HG03139 (cell line): ENCODE measurements around the gene TMEM242.
A peak's percentile ranks its signal among the peaks of the same experiment; 100 is the strongest.
"Not testable (repeated sequence)": the region's sequence is repeated elsewhere in the genome, so short reads cannot be mapped to it uniquely, and the experiment has no call there.

ENCODE experiments used
- ATAC-seq: cut with Tn5 transposase; IDR thresholded peaks from one replicate; pipeline ENCODE4 v1.9.1; 2021; ENCODE audit not compliant: unreplicated experiment

The TMEM242 gene

DNA sequence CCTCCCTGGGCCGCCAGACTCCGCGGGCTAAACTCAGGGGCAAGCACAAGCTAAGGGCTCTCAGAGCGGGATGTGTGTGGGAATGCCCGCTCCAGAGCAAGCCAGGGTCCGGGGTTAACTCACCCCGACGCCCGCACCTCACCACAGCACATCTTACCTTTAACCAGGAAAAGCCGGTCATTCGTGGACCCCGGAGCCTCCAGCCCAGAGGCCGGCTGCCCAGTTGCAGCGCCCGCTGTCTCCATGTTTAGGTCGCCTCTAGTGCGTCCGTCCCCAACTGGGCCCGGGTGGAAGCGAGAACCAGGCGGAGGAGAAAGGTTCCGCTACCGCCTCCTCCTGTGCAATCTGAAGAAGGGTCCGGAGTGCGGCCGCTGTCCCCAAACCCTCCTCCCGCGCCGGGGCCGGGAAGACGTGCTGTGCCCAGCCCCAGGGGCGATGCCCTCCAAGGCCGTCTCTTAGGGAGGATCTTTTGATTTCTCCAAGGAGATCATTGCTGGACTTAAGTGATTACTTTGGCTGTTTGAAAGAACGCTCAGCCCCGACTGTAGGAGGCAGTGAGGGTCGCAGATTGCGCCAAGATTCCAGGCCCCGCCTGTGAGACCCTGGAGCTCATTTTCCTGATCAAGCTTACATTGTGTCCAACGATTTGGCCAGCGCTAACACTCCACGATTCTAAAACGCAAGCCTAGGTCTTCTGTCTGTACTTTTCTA is at the start of gene TMEM242:
TSS of gene TMEM242 (minus strand) at position 265 of the 711 bp plus-strand sequence. CDS start at position 245, 20 bp downstream.
- ATAC-seq, result peak; percentile 84

DNA sequence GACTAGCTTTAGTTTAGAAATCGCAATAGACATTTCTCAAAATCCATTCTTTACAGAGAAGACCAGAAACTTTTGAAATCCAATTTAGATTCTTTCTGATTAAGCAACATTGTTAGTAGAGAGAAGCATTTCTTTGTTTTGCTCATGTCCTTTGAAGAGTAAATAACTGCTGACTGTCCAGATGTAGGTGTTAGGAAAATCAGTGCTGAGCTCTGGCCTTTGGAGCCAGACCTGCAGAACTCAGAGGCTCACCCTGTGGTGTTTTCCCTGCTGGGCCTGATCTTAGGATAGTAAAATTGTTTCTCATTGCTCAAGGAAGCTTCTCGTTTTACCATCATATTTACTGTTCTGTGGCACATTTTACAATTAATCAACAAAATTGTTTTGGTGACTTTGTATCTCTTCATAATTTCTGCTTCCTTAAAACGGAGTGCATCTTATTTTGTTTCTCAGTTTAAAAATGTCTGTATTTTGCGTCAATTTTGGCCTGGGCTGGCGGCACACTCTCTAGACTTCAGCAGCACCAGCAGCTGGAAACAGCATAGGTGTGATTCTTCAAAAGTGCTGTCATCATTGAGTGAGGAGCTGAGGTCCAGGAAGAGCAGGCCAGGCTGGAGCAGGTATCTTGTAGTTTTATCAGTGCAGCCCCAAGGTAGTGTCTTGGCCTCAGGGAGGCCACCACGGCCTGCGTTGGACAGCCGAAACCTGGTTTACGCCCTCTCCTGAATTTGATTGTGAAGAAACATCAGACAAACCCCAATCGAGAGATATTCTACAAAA is 49.4 kb upstream of the TMEM242 start:
- ATAC-seq, result no peak

DNA sequence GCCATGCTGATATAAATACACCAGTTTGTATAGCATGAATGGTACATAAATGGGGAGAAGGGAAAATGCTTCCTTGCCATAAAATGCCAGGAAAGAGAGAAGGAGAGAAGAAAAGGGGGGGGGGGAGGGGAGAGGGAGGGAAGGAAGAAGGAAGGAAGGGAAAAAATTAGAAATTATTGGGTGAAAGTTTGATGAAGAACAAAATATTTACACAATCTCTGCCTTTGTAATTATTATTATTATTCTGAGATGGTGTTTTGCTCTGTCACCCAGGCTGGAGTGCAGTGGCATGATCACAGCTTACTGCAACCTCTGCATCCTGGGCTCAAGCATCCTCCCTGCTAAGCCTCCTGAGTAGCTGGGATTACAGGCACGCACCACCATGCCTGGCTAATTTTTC is 47.4 kb upstream of the TMEM242 start:
- no peak for ATAC-seq

DNA sequence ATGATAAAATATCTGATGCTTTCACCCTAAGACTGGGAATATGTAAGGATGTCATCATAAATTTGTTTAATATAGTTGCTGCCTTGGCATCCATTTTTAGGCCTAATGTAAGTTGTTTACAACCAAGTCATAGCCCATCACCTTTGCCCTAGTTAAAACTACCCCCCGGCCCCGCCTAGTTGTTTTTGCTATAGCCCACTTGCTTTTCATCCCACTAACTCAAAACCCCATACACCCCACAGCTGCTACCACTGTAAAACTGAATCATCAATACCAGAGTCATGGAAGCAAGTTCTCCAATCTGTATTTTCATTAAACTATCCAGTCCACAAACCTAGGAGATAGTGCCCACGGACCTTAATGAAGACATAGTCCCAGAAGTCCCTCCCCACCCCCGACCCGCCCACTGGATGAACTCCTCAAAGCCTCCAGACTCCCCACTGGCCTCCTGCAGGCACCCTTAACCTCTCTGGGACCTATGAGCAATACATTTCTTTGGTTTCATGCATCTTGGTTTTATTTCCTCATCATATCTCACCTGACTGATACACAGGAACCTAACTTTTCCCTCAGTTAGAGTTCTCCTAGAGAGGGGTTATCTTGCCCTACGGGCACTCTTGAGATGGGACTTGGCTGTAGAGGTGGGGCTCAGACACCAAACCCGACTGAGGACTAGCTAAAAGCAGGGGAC is 45.2 kb upstream of the TMEM242 start:
- ATAC-seq, result no peak

DNA sequence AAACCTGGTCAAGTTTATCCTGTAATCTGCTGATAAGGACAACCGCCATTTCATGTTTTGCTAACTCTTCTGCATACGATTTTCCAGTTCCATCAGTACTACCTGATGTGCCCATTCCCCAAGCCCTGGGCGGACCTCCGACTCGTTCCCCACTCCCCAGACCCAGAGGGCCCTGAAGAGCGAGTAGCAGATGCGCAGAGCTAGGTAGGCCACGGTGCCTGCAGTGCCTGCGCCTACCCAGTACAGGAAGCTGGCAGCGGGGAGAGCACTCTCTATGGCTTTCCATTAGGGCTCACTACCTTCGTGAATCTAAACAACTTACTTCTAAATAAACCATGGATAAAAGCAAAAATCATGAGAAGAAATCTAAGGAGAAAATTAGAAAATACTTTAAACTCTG is 43.3 kb upstream of the TMEM242 start:
- no peak for ATAC-seq

DNA sequence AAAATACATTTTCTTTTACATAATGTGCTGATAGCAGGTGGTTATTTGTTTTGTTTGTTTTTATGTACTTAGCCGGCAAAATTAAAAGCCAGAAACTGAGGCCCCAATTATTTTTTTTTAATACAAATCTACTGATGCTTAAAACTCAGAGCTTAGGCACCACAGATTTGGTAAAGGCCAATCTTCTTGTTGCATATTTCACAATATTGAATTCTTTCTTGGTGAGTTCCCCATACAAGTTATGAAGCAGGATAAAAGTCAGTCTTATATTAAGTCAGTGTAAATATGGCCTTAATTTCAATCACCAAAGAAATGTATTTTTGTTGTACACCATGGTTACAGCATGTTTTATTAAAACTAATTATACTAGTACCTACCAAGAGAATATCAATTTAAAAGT is 41.4 kb upstream of the TMEM242 start:
- ATAC-seq, result no peak

DNA sequence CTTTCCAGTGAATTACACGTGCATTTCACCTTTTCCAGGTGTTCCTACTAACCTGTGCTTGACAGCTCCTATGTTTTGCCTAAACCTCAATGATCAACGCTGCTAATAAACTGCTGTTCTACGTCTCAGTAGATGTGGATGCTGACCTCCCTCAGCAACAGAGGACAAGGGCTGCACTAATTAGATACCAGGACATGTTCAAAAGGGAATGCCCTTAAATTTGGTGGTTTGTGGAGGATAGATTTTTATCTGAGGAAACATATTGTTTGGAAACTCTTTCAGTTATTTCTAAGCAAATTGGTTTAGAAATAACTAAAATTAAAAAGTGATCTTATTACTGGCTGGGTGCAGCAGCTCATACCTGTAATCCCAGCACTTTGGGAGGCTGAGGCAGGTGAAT is 38.6 kb upstream of the TMEM242 start:
- ATAC-seq, result no peak

DNA sequence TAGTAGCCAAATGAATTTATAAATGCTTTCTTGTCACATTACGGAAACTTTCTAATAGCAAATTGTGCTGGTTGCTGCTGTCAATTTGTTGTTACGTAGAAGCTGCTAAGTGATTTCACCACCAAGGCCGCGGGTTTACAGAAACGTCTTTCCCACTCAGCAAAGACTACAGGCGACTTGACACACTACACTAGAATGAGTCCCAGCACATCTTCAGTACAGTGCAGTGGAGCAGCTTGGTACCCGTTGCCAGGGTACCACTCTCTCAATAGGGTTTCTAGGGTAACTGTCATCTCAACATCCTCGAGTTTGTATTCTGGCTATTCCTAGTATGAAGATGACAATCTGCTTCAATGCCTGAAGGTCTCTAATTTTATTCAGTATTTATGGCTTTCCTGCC is 35.0 kb upstream of the TMEM242 start:
- ATAC-seq, result no peak

DNA sequence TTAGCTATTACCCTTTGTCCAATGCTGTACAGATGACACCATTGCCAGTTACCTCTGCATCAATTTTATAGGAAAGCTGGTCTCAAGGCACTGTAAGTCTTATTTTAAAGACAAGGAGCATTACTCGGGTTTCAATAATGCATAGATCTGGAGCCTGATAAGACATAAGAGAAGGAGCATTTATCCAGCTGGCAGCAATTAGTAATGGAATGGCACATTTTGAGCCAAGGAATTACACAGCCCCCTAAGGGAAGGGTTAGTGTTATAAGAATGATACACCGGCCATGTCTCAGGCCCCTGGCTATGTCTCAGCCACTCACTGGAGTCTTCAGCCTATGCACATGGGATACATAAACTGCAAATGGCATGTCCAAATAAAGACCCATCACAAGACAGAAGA is 23.1 kb upstream of the TMEM242 start:
- ATAC-seq, result no peak

DNA sequence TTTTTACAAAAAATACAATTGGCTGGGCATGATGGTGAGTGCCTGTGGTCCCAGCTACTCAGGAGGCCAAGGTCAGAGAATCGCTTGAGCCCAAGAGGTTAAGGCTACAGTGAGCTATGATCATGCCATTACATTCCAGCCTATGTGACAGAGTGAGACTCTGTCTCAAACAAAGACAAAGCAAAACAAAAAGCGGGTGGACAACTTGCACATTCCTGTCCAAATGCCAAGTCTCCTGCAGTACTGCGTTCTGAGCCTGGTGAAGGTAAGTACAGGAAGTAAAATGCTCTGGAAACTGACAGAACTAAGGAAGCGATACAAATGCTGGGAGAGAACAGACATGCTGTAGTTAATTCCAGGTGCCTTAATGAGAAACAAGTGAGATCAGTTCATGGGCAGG is 20.4 kb upstream of the TMEM242 start:
- ATAC-seq, result no peak

DNA sequence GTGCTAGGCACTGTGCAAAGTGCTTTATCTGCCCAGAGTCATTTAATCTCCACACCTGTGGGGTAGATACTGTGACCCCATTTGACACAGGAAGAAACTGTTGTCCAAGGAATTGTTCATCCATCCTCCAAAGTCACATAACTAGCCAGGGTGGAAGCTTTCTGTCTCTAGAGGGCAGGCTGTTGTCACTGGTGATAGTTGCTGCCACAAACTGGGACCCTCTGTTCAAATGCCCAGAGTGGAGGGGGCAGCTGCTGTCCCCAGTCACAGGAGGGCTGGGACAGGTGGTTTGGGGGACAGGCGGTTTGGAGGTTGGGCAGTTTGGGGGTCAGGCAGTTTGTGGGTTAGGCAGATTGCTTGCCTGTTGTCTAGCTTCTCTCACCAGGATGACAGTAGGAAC is 16.1 kb upstream of the TMEM242 start:
- ATAC-seq, result no peak

DNA sequence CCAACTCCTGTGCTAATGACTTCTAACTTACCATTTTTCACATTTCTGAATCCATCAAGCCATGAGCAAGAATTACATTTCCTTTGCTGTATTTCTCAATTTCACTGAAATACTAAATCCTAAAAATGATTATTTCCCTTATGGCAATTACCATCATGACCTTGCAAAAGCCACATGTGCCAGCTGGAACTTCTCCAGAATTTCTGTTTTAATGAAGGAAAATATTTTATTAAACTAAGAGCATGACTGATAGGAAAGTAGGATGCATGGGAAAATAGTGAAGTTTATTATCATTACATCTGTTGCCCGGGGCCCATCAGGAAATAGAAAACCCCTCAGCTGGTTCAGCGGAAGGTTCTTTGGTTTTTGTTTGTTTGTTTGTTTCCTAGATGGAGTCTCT is 14.4 kb upstream of the TMEM242 start:
- ATAC-seq, result no peak

DNA sequence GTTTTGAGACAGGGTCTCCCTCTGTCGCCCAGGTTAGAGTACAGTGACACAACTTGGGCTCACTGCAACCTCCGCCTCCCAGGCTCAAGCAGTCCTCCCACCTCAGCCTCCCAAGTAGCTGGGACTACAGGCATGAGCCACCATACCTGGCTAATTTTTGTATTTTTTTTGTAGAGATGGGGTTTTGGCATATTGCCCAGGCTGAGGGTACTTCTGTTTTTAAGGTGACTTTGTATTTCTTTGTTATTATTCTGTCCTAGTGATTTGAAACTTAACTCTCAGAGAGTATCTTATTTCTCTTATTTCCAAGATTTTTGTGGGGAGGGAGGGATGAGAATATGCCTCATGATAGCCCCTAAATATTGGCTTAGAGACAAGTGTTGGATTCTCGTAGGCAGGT is 14.0 kb upstream of the TMEM242 start:
- not testable (repeated sequence) for ATAC-seq

DNA sequence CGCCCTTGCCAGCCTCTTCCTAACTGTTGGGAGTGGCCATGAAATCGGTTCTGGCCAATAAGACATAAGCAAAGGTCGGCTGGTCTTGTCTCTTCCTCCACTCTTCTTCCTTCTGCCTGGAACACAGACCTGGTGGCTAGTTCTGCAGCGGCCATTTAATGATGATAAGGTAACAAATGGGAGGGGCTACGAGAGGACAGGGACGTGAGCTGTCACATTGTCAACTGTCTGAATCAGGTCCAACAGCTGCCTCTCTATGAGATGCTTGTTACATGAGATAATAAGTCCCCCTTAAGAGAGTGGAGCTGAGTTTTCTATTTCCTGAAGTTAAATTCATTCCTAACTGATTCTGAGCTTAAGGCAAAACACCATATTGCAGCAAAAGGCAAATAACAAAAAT is 12.5 kb upstream of the TMEM242 start:
- ATAC-seq, result no peak

DNA sequence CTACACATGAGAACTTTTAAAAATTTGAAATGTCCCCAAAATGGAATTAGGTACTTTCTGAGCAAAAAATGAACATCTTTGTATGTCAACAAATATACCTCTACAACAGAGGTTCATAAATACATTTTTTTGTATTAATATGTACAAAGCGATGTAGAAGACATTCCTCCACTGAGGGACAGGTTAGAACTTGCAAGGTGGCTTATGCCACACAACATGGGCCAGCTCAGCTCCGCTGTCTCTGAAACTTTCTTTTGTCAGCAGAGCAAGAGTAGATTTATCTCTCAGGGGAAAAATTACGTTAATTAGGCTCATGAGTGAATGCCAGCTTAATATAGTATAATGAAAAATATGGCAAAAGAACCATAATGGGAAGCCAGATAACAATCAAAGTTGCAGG is 10.6 kb upstream of the TMEM242 start:
- no peak for ATAC-seq

DNA sequence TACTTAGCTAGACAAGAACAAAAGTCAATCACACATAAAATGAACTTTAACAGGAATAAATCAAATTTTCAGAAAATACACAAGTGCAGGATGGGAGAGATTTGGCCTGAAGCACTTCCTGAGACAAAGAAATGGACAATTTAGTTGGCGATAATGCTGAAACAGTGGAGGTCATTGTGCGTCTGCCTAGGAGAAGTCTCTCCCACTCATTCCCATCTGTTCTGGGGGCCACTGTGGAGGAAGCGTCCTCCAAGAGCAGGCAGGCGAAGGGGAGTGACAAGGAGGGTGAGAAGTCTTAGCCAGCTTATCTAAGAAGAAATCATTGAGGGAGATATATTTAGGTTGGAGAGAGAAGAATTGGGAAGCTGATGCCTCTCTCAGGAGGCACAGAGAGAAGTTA is 10.2 kb upstream of the TMEM242 start:
- ATAC-seq, result no peak

DNA sequence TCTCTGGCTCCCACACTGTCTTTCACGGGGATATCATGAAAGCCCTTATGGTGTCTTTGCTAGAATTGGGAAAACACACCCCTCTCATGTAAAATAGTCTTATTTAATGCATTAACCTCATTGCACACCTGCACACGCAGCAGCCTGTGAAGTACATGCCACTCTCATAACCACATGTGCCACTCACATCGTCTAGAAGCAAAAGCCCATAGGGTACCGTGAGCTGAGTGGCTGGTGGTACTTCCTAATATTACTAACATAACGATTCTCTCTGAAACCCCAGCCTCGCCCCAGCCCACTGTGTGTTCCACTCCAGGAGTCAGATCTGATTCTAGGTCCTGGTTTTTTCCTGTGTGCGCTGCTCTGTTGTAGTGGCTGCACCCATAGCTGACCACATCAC is 9.5 kb upstream of the TMEM242 start:
- ATAC-seq, result no peak

DNA sequence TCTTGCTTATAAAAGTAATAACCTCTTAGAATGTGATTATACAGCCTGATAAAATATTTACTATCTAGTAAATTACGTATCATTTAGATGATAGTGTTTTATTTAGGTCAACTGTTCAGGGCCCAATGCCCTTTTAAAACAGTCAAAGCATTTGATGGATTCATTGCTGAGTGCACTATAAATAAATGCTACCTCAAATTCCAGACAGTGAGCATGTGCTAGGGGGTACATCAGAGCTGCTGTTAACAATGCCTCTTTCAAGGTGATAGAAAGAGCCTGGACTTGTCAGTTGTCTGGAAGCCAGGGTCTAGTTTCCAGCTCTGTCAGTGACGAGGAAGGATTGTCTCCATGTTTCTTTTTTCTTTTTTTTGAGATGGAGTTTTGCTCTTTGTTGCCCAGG is 7.5 kb upstream of the TMEM242 start:
- no peak for ATAC-seq

DNA sequence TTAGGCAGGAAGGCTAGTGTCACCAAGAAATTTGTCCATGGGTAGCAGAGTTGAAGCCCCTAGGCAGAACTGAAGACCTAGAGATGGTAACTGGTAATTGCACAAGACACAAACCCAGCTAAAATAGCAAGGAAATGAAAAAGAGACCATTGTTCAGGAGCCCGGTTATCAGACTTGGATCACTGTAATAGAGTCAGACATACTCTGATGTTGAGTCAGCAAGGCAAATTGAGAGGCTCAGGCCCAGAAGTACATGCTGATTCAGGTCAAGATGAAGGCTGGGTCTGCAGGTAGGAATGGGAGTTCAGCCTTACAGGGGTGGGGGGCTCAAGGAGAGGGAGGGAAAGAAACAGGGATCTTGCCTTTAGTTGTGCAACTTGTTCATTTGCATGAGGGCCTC is 6.5 kb upstream of the TMEM242 start:
- no peak for ATAC-seq

DNA sequence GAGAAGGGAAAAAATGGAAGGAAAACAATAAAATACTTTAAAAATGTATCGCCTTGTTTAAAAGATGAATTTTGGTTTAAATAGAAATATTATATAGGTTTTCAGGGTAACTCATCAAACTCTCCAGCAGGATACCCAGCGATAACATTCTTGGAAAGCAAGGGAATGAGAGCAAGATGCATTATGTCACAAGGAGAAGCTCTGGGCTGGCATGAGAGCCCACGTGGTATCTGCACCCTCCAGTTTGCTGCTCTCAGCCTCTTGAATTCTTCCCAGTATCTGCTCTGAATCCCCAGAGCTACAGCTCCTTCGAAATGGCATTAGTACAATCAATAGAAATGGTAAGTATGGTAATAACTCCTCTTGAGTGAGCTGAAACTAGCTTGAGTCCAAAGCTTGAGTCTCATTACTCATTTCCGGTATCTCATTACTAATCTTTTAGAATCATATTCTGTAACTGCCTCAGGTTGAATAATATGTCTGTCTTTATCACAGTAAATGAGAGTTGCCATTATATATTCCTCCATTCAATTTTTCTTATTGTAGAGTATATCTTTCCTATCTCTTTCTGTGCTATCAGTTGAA is 4.9 kb upstream of the TMEM242 start:
- ATAC-seq, result no peak

DNA sequence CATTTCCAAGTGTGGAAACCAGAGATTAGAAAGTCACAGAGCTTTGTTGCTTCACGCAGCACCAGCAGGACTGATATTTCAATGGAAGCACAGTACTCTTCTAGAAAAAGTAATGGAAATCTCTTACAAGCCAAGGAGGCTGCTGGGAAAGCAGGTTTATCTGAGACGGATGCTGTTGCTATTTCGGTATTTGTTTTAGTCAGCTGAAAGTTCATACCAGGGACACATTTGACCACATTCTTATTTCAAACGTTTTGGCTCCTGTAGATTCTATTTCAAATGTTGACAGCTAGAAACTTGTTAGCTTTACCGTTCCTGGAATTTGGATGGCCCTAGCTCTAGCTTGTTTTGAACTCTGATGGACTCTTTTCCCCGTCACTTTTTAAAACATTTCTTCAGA is 3.7 kb upstream of the TMEM242 start:
- ATAC-seq, result no peak
